Esophagus squamous epithelium (tissue), 4 donors: ENCODE measurements around the gene FAM47E.

Experiments
- CTCF ChIP-seq, 6 experiments: fragments of 450-650 bp in 4 of 6; fragments of 200-600 bp in 2 of 6; sonication (generic) in 2 of 6; IDR thresholded peaks; one replicate each; pipeline ENCODE4 v1.5.1; 2016 to 2019; ENCODE audit warnings: antibody characterized with exemption in 6 of 6, mild to moderate bottlenecking in 4 of 6, moderate library complexity in 4 of 6
- POLR2A ChIP-seq, 4 donors: fragments of 450-650 bp; IDR thresholded peaks; one replicate each; pipeline ENCODE4 v1.6.1; 2017; ENCODE audit warnings: antibody characterized with exemption in 4 of 4, mild to moderate bottlenecking in 4 of 4, moderate library complexity in 3 of 4

DNA sequence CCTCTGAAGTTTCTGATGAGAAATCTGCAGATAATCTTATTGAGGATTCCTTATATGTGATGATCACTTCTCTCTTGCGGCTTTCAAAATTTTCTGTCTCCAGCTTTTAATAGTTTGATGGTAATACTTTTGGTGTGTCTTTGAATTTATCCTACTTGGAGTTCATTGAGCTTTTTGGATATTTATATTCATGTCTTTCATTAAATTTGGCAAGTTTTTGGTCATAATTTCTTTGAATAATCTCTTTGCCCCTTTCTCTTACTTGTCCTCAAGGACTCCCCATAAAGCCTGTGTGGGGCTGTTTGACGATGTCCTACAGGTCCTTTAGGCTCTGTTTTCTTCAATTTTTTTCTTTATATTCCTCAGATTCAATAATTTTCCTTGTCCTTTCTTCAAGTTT is 11.3 kb upstream of the FAM47E start:
- TF ChIP-seq CTCF (IDR thresholded peaks at IDR 0.05) (no peak), POLR2A (IDR thresholded peaks at IDR 0.05) (no peak)
